ENCODE data around the gene UNC13D. TPM values are rescaled to one million over a fixed set of nuclear protein-coding genes. Genes with fewer than 3 reads are reported as not detected.
A peak's percentile ranks its signal among the peaks of the same experiment; 100 is the strongest.

UNC13D gene
- polyA plus RNA-seq, 3 donors = 28.4 to 111 (median 53.3) TPM

- Histone ChIP-seq H3K9me3 (replicated peaks in 1 of 2; ENCODE audit: control insufficient read depth in 1 of 2, insufficient read depth in 1 of 2, low read length in 2 of 2) (no peaks in the 10 kb centered on the region), H2AFZ (ENCODE audit: insufficient read depth, low read depth, low read length, poor library complexity, severe bottlenecking) (peak overlapping the region; percentile 89), H3K27me3 (ENCODE audit: control insufficient read depth in 2 of 2, insufficient read depth in 2 of 2, low read length in 2 of 2) (no peaks in the 10 kb centered on the region), H3K4me2 (replicated peaks; ENCODE audit: extremely low read depth, low read length, poor library complexity, severe bottlenecking) (peak overlapping the region; percentile 86), H3K36me3 (replicated peaks in 1 of 2; ENCODE audit: control insufficient read depth in 1 of 2, insufficient read depth in 2 of 2, low read length in 2 of 2) (peaks cover 52 to 62% of the 10 kb centered on the region in 2 donors), H4K20me1 (ENCODE audit: insufficient read depth, low read length) (peaks cover 62% of the 10 kb centered on the region), H3K27ac (ENCODE audit: low read depth in 1 of 2, low read length in 2 of 2) (peak overlapping the region in 1 of 2 donors; percentile 87), H3K4me1 (ENCODE audit: control insufficient read depth in 1 of 2, insufficient read depth in 2 of 2, low read length in 2 of 2) (peaks cover 33 to 45% of the 10 kb centered on the region in 2 donors), H3K4me3 (replicated peaks in 1 of 3; ENCODE audit: low read depth in 2 of 3, low read length in 3 of 3) (peak overlapping the region; percentile 59 to 91 (median 89)), H3K79me2 (ENCODE audit: insufficient read depth, low read length) (peaks cover 37% of the 10 kb centered on the region), H3K9ac (ENCODE audit: insufficient read depth, low read length, poor library complexity, severe bottlenecking) (peak overlapping the region; percentile 85)
- Mint-ChIP-seq H3K4me1 (peaks cover 23% of the 10 kb centered on the region), H3K27ac (peak overlapping the region in 6 of 7 donors; percentile 81 to 94 (median 89)), H3K9me3 (no peaks in the 10 kb centered on the region), H3K36me3 (peaks cover 53 to 68% of the 10 kb centered on the region in 2 donors), H3K4me3 (peak overlapping the region; percentile 89 to 97), H3K27me3 (ENCODE audit: low read depth in 3 of 3) (no peaks in the 10 kb centered on the region)
- 17% methylated on average over 7 of the region's 22 CpGs for whole genome bisulfite sequencing (ENCODE audit: insufficient coverage)
- intact Hi-C loops (cut with micrococcal nuclease) = loop anchor here in 1 of 2 donors (10.0 kb wide), 1 partner anchor 178 kb away; the partner anchor contains the start of genes RECQL5 and SAP30BP
- peak; percentile 25 for TF ChIP-seq CTCF (IDR thresholded peaks at IDR 0.05)
- no peak for DNase-seq
Measured at GRCh38 chr17:75842963-75843576, 1.1 kb downstream of the UNC13D start.

- peak overlapping the region in 1 of 2 donors; percentile 87 for H3K27ac ChIP-seq (ENCODE audit: low read depth in 1 of 2, low read length in 2 of 2)
- H3K9me3 ChIP-seq (replicated peaks in 1 of 2; ENCODE audit: control insufficient read depth in 1 of 2, insufficient read depth in 1 of 2, low read length in 2 of 2) = no peaks in the 10 kb centered on the region
- Mint-ChIP-seq H3K4me1 (peaks cover 23% of the 10 kb centered on the region), H3K9me3 (no peaks in the 10 kb centered on the region), H3K27ac (peak overlapping the region in 1 of 7 donors; percentile 13), H3K36me3 (peaks cover 53 to 68% of the 10 kb centered on the region in 2 donors), H3K4me3 (no peak overlapping the region), H3K27me3 (ENCODE audit: low read depth in 3 of 3) (no peaks in the 10 kb centered on the region)
- peaks cover 33 to 45% of the 10 kb centered on the region in 2 donors for H3K4me1 ChIP-seq (ENCODE audit: control insufficient read depth in 1 of 2, insufficient read depth in 2 of 2, low read length in 2 of 2)
- peak overlapping the region in 1 of 3 experiments; percentile 91 for H3K4me3 ChIP-seq (replicated peaks in 1 of 3; ENCODE audit: low read depth in 2 of 3, low read length in 3 of 3)
- intact Hi-C loops (cut with micrococcal nuclease) = loop anchor here in 1 of 2 donors (10.0 kb wide), 1 partner anchor 178 kb away; the partner anchor contains the start of genes RECQL5 and SAP30BP
- DNase-seq = no peak
- no peak for TF ChIP-seq CTCF (IDR thresholded peaks at IDR 0.05)
- no peak overlapping the region for H3K9ac ChIP-seq (ENCODE audit: insufficient read depth, low read length, poor library complexity, severe bottlenecking)
- 93% methylated on average over 3 of the region's 18 CpGs for WGBS (ENCODE audit: insufficient coverage)
- no peak overlapping the region for H2AFZ ChIP-seq (ENCODE audit: insufficient read depth, low read depth, low read length, poor library complexity, severe bottlenecking)
- H4K20me1 ChIP-seq (ENCODE audit: insufficient read depth, low read length) = peaks cover 61% of the 10 kb centered on the region
- peaks cover 40% of the 10 kb centered on the region for H3K79me2 ChIP-seq (ENCODE audit: insufficient read depth, low read length)
- no peaks in the 10 kb centered on the region for H3K27me3 ChIP-seq (ENCODE audit: control insufficient read depth in 2 of 2, insufficient read depth in 2 of 2, low read length in 2 of 2)
- H3K36me3 ChIP-seq (replicated peaks in 1 of 2; ENCODE audit: control insufficient read depth in 1 of 2, insufficient read depth in 2 of 2, low read length in 2 of 2) = peaks cover 51 to 62% of the 10 kb centered on the region in 2 donors
- peak overlapping the region; percentile 86 for H3K4me2 ChIP-seq (replicated peaks; ENCODE audit: extremely low read depth, low read length, poor library complexity, severe bottlenecking)
Measured at GRCh38 chr17:75842411-75842810, 1.8 kb downstream of the UNC13D start.
